KG1 (cell line): ENCODE measurements around the gene BLOC1S1.
"Not testable (repeated sequence)": the region's sequence is repeated elsewhere in the genome, so short reads cannot be mapped to it uniquely, and the experiment has no call there.

Experiments used
- DNase-seq: peaks from one replicate; lab custom pipeline; 2025; lab: John Stamatoyannopoulos, UW

Gene BLOC1S1

GRCh38 chr12:55745361-55746173, 29.7 kb downstream of the BLOC1S1 start:
- DNase-seq = no peak

- DNase-seq = no peak
Measured at GRCh38 chr12:55746174-55746912, 30.5 kb downstream of the BLOC1S1 start.

GRCh38 chr12:55746913-55747231, 31.0 kb downstream of the BLOC1S1 start:
- no peak for DNase-seq

- DNase-seq = no peak
Measured at GRCh38 chr12:55748230-55748993, 32.6 kb downstream of the BLOC1S1 start.

GRCh38 chr12:55755246-55755645, 39.4 kb downstream of the BLOC1S1 start:
- no peak for DNase-seq

GRCh38 chr12:55757701-55758100, 41.9 kb downstream of the BLOC1S1 start:
- DNase-seq = no peak

- not testable (repeated sequence) for DNase-seq
Measured at GRCh38 chr12:55758575-55758974, 42.7 kb downstream of the BLOC1S1 start.

GRCh38 chr12:55760663-55761062, 44.8 kb downstream of the BLOC1S1 start:
- no peak for DNase-seq

GRCh38 chr12:55762646-55763045, 46.8 kb downstream of the BLOC1S1 start:
- DNase-seq = no peak

- DNase-seq = no peak
Measured at GRCh38 chr12:55765736-55766290, 50.0 kb downstream of the BLOC1S1 start.

GRCh38 chr12:55767156-55767555, 51.3 kb downstream of the BLOC1S1 start:
- no peak for DNase-seq
